ENCODE measurements around the gene GPR137.

GPR137 gene

DNA sequence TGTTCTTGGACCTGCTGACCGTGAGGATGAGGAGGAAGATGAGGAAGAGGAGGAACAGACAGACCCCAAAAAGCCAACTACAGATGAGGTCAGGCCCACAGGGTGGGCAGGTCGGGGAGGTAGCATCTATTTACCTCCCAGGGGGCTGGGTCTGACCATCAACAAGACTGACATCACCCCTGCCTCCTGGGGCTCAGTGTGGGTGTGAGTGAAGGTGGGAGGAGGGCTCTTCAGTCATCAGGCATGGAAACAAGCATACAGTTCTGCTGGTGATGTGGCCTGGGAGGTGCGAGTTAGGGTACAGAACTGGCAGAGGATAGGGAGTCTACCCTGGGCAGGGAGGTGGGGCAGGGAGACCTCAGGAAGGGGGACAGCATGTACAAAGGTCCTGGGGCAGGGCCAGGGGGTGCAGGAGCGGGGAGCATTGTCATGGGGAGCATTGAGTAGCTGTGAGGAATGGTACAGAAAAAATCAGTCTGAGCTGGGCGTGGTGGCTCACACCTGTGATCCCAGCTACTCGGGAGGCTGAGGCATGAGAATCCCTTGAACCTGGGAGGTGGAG, 25.4 kb upstream of the GPR137 start:
- H3K27ac ChIP-seq, result no peak overlapping the region; the same call in 1 of the 2 replicates
- TF ChIP-seq, protein P1, sequence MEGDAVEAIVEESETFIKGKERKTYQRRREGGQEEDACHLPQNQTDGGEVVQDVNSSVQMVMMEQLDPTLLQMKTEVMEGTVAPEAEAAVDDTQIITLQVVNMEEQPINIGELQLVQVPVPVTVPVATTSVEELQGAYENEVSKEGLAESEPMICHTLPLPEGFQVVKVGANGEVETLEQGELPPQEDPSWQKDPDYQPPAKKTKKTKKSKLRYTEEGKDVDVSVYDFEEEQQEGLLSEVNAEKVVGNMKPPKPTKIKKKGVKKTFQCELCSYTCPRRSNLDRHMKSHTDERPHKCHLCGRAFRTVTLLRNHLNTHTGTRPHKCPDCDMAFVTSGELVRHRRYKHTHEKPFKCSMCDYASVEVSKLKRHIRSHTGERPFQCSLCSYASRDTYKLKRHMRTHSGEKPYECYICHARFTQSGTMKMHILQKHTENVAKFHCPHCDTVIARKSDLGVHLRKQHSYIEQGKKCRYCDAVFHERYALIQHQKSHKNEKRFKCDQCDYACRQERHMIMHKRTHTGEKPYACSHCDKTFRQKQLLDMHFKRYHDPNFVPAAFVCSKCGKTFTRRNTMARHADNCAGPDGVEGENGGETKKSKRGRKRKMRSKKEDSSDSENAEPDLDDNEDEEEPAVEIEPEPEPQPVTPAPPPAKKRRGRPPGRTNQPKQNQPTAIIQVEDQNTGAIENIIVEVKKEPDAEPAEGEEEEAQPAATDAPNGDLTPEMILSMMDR (IDR thresholded peaks at IDR 0.05), result no peak

DNA sequence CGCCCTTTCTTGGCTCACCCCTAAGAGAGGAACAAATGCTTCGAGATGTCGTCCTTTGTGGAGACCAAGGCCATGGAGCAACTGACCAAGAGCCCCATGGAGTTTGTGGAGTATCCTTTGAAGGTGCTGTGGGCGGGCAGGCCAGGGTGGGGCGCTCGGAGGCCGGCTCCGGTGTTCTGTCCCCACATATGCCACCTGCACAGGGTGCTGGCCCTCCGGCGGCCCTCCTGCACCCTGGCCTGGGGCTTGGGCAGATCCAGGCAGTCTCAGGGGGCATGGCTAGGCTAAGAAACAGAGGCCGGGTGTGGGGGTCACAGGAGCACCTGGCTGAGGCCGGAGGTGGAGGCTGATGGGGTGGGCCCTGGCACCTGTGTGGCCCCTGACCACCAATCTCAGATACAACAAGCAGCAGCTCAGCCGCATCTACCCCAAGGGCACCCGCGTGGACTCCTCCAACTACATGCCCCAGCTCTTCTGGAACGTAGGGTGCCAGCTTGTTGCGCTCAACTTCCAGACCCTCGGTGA, 24.0 kb upstream of the GPR137 start:
- no peak overlapping the region for H3K27ac ChIP-seq
- TF ChIP-seq ZFX (IDR thresholded peaks at IDR 0.05; ENCODE audit: borderline replicate concordance), result no peak
- TF ChIP-seq, protein P1 (IDR thresholded peaks at IDR 0.05), result no peak

- no peak overlapping the region for H3K27ac ChIP-seq
- TF ChIP-seq, protein P1 (IDR thresholded peaks at IDR 0.05), result no peak
- no peak for TF ChIP-seq ZFX (IDR thresholded peaks at IDR 0.05; ENCODE audit: borderline replicate concordance)
Observed at GRCh38 chr11:64262271-64263002, 23.2 kb upstream of the GPR137 start.

- no peak overlapping the region for H3K27ac ChIP-seq
- TF ChIP-seq, protein P1 (IDR thresholded peaks at IDR 0.05), result no peak
- no peak for TF ChIP-seq ZFX (IDR thresholded peaks at IDR 0.05; ENCODE audit: borderline replicate concordance)
Observed at GRCh38 chr11:64263021-64263946, 22.4 kb upstream of the GPR137 start.

- H3K27ac ChIP-seq, result no peak overlapping the region
- TF ChIP-seq ZFX (IDR thresholded peaks at IDR 0.05; ENCODE audit: borderline replicate concordance), result no peak
- TF ChIP-seq, protein P1 (IDR thresholded peaks at IDR 0.05), result no peak
Observed at GRCh38 chr11:64263947-64264317, 21.7 kb upstream of the GPR137 start.

GRCh38 chr11:64264371-64264852, 21.2 kb upstream of the GPR137 start:
- no peak overlapping the region for H3K27ac ChIP-seq
- TF ChIP-seq ZFX (IDR thresholded peaks at IDR 0.05; ENCODE audit: borderline replicate concordance), result no peak
- TF ChIP-seq, protein P1 (IDR thresholded peaks at IDR 0.05), result no peak
